Parathyroid adenoma (tissue), 2 donors: ENCODE measurements around the gene BDNF.

Experiments
- H2AFZ ChIP-seq: fragments of 300-600 bp; sonication (generic); one replicate; pipeline ENCODE4 v1.7.0; 2017; ENCODE audit warnings: antibody characterized with exemption, mild to moderate bottlenecking
- H3K27ac ChIP-seq: fragments of 300-600 bp; sonication (generic); one replicate; pipeline ENCODE4 v1.7.0; 2017
- H3K27me3 ChIP-seq: fragments of 300-600 bp; sonication (generic); one replicate; pipeline ENCODE4 v1.7.0; 2017; ENCODE audit warnings: low read length; ENCODE audit not compliant: control insufficient read depth, insufficient read depth
- H3K36me3 ChIP-seq: fragments of 300-600 bp; sonication (generic); one replicate; pipeline ENCODE4 v1.7.0; 2017; ENCODE audit warnings: low read length; ENCODE audit not compliant: control insufficient read depth, insufficient read depth
- H3K4me1 ChIP-seq: fragments of 300-600 bp; sonication (generic); one replicate; pipeline ENCODE4 v1.7.0; 2017; ENCODE audit warnings: control low read depth
- H3K4me2 ChIP-seq: fragments of 300-600 bp; sonication (generic); one replicate; pipeline ENCODE4 v1.7.0; 2017; ENCODE audit warnings: low read length
- H3K4me3 ChIP-seq: fragments of 300-600 bp; sonication (generic); one replicate; pipeline ENCODE4 v1.7.0; 2017; ENCODE audit warnings: low read depth, low read length
- H3K79me2 ChIP-seq: fragments of 300-600 bp; sonication (generic); one replicate; pipeline ENCODE4 v1.7.0; 2017; ENCODE audit warnings: control low read depth
- H3K9ac ChIP-seq: fragments of 300-600 bp; sonication (generic); one replicate; pipeline ENCODE4 v1.7.0; 2017; ENCODE audit warnings: mild to moderate bottlenecking
- H3K9me3 ChIP-seq: fragments of 300-600 bp; sonication (generic); one replicate; pipeline ENCODE4 v1.7.0; 2017; ENCODE audit warnings: low read length; ENCODE audit not compliant: control insufficient read depth
- CTCF ChIP-seq: fragments of 300-600 bp; sonication (generic); IDR thresholded peaks from one replicate; pipeline ENCODE4 v1.7.0; 2017; ENCODE audit warnings: antibody characterized with exemption, mild to moderate bottlenecking
- donor health status: primary hyperparathyroidism.

The BDNF gene

GRCh38 chr11:27610280-27610679 is 90.0 kb downstream of the BDNF start:
- Histone ChIP-seq H3K27ac (no peak overlapping the region), H2AFZ (no peak overlapping the region), H3K9ac (no peak overlapping the region), H3K4me3 (no peak overlapping the region), H3K9me3 (no peaks in the 10 kb centered on the region), H3K4me1 (no peaks in the 10 kb centered on the region), H3K36me3 (no peaks in the 10 kb centered on the region), H3K27me3 (no peaks in the 10 kb centered on the region), H3K79me2 (no peaks in the 10 kb centered on the region), H3K4me2 (no peak overlapping the region)
- no peak for TF ChIP-seq CTCF

- no peaks in the 10 kb centered on the region for H3K9me3 ChIP-seq
- no peak overlapping the region for H3K4me2 ChIP-seq
- H2AFZ ChIP-seq: no peak overlapping the region
- H3K4me3 ChIP-seq: no peak overlapping the region
- no peak for TF ChIP-seq CTCF
- no peaks in the 10 kb centered on the region for H3K27me3 ChIP-seq
- no peaks in the 10 kb centered on the region for H3K79me2 ChIP-seq
- H3K36me3 ChIP-seq: no peaks in the 10 kb centered on the region
- H3K27ac ChIP-seq: no peak overlapping the region
- no peak overlapping the region for H3K9ac ChIP-seq
- no peaks in the 10 kb centered on the region for H3K4me1 ChIP-seq
These were observed 91.3 kb downstream of the BDNF start for GRCh38 chr11:27608951-27609350.

- no peaks in the 10 kb centered on the region for H3K4me1 ChIP-seq
- TF ChIP-seq CTCF: no peak
These were observed 94.8 kb downstream of the BDNF start for GRCh38 chr11:27605422-27605821.

More at GRCh38 chr11:27605422-27605821, 94.8 kb downstream of the BDNF start:
- Histone ChIP-seq H3K79me2 (no peaks in the 10 kb centered on the region), H2AFZ (no peak overlapping the region), H3K27me3 (no peaks in the 10 kb centered on the region), H3K36me3 (no peaks in the 10 kb centered on the region), H3K9me3 (no peaks in the 10 kb centered on the region), H3K27ac (no peak overlapping the region), H3K9ac (no peak overlapping the region), H3K4me2 (no peak overlapping the region), H3K4me3 (no peak overlapping the region)
